Amygdala (tissue), 56 donors: Measurements from ENCODE around the gene DUOXA1.
"Not testable (repeated sequence)": the region's sequence is repeated elsewhere in the genome, so short reads cannot be mapped to it uniquely, and the experiment has no call there.

ENCODE experiments used
- DNase-seq, 56 donors: peaks; one replicate each; lab custom pipeline; 2025; lab: John Stamatoyannopoulos, UW

DUOXA1 gene

GRCh38 chr15:45115312-45115820 lies 14.3 kb downstream of the DUOXA1 start:
- DNase-seq: no peak

- DNase-seq: no peak
Measured at GRCh38 chr15:45114751-45115085, 15.0 kb downstream of the DUOXA1 start.

- no peak for DNase-seq
Measured at GRCh38 chr15:45114076-45114750, 15.5 kb downstream of the DUOXA1 start, which contains the start of the genes DUOX2 and DUOXA2. Gene DUOX2 (minus strand): TSS chr15:45114172. CDS start chr15:45113411, 761 bp downstream. Gene DUOXA2 (plus strand): TSS chr15:45114326. CDS start chr15:45114606, 280 bp downstream.

GRCh38 chr15:45113380-45113990 lies 16.2 kb downstream of the DUOXA1 start:
- DNase-seq: no peak

- DNase-seq: no peak
Measured at GRCh38 chr15:45112591-45113379, 16.9 kb downstream of the DUOXA1 start.

- DNase-seq: no peak
Measured at GRCh38 chr15:45112143-45112590, 17.5 kb downstream of the DUOXA1 start.

GRCh38 chr15:45111390-45112142 lies 18.1 kb downstream of the DUOXA1 start:
- DNase-seq: no peak

GRCh38 chr15:45110256-45110820 lies 19.3 kb downstream of the DUOXA1 start:
- no peak for DNase-seq

- DNase-seq: no peak
Measured at GRCh38 chr15:45107941-45108630, 21.6 kb downstream of the DUOXA1 start.

- no peak for DNase-seq
Measured at GRCh38 chr15:45106002-45106790, 23.5 kb downstream of the DUOXA1 start.

GRCh38 chr15:45105586-45105985 lies 24.1 kb downstream of the DUOXA1 start:
- no peak for DNase-seq

GRCh38 chr15:45104170-45104569 lies 25.5 kb downstream of the DUOXA1 start:
- not testable (repeated sequence) for DNase-seq

- DNase-seq: no peak
Measured at GRCh38 chr15:45102226-45102625, 27.5 kb downstream of the DUOXA1 start.

- DNase-seq: no peak
Measured at GRCh38 chr15:45101749-45102148, 27.9 kb downstream of the DUOXA1 start.

GRCh38 chr15:45100884-45101625 lies 28.6 kb downstream of the DUOXA1 start:
- no peak for DNase-seq

- no peak for DNase-seq
Measured at GRCh38 chr15:45099549-45100165, 30.0 kb downstream of the DUOXA1 start.

- no peak for DNase-seq
Measured at GRCh38 chr15:45097466-45097865, 32.2 kb downstream of the DUOXA1 start.

GRCh38 chr15:45095661-45096060 lies 34.0 kb downstream of the DUOXA1 start:
- DNase-seq: no peak
